WTC11 (cell line): ENCODE data around the gene BAG2. TPM values are rescaled to one million over a fixed set of nuclear protein-coding genes. Genes with fewer than 3 reads are reported as not detected.
A peak's percentile ranks its signal among the peaks of the same experiment; 100 is the strongest.

ENCODE experiments used
- ATAC-seq: fragments of 200-7000 bp; cut with Tn5 transposase; 2 replicates; pipeline ENCODE4 v1.10.0; 2021; ENCODE audit warnings: mild to moderate bottlenecking, moderate library complexity
- CTCF ChIA-PET: fragments of 300-600 bp; sonication (Branson Sonifier 250); formaldehyde crosslinking; loops from one replicate; lab custom pipeline; 2021; ENCODE audit warnings: antibody characterized with exemption; lab: Charles Lee
- POLR2A ChIA-PET: fragments of 350-600 bp; sonication (Branson Sonifier 250); formaldehyde crosslinking; loops from one replicate; lab custom pipeline; 2021; ENCODE audit warnings: antibody characterized with exemption; lab: Charles Lee
- DNase-seq: peaks from one replicate; pipeline ENCODE4 v3.0.0; 2021; ENCODE audit warnings: low spot score
- H3K27ac Mint-ChIP-seq: 2 replicates; pipeline ENCODE4 v1.8.0; 2021; ENCODE audit warnings: mixed read lengths
- H3K27me3 Mint-ChIP-seq: 2 replicates; pipeline ENCODE4 v1.8.0; 2021; ENCODE audit warnings: low read depth, mild to moderate bottlenecking, moderate library complexity, mixed read lengths
- H3K36me3 Mint-ChIP-seq: 2 replicates; pipeline ENCODE4 v1.8.0; 2021; ENCODE audit warnings: mixed read lengths
- H3K4me1 Mint-ChIP-seq: 2 replicates; pipeline ENCODE4 v1.8.0; 2022; ENCODE audit warnings: mixed read lengths
- H3K4me3 Mint-ChIP-seq: 2 replicates; pipeline ENCODE4 v1.8.0; 2021; ENCODE audit warnings: mild to moderate bottlenecking, moderate library complexity, mixed read lengths
- H3K9me3 Mint-ChIP-seq: 2 replicates; pipeline ENCODE4 v1.8.0; 2021; ENCODE audit warnings: mixed read lengths
- CBFB ChIP-seq: sonication (generic); formaldehyde crosslinking; IDR thresholded peaks from 2 replicates; pipeline ENCODE4 v1.8.1; 2022; ENCODE audit warnings: mild to moderate bottlenecking, low read depth, missing genetic modification reagents
- ELF4 ChIP-seq: sonication (generic); formaldehyde crosslinking; IDR thresholded peaks from 2 replicates; pipeline ENCODE4 v1.8.1; 2022; ENCODE audit warnings: low read depth, mild to moderate bottlenecking, moderate library complexity, missing genetic modification reagents
- EMX1 ChIP-seq: fragments of 250-450 bp; sonication (Bioruptor Pico); IDR thresholded peaks from 2 replicates; pipeline ENCODE4 v1.8.0; 2021; ENCODE audit warnings: mild to moderate bottlenecking
- ESRRA ChIP-seq: sonication (generic); formaldehyde crosslinking; IDR thresholded peaks from 2 replicates; pipeline ENCODE4 v1.8.1; 2022; ENCODE audit warnings: mild to moderate bottlenecking, missing genetic modification reagents, borderline replicate concordance
- FOXK1 ChIP-seq: sonication (generic); formaldehyde crosslinking; IDR thresholded peaks from 2 replicates; pipeline ENCODE4 v1.8.0; 2022; ENCODE audit warnings: mild to moderate bottlenecking, moderate library complexity, missing genetic modification reagents
- FOXP1 ChIP-seq: sonication (generic); formaldehyde crosslinking; IDR thresholded peaks from 2 replicates; pipeline ENCODE4 v1.8.0; 2022; ENCODE audit warnings: missing genetic modification reagents, mild to moderate bottlenecking, moderate library complexity, borderline replicate concordance
- GRHL2 ChIP-seq: fragments of 250-450 bp; sonication (Bioruptor Pico); IDR thresholded peaks from 2 replicates; pipeline ENCODE4 v1.8.0; 2022; ENCODE audit warnings: mild to moderate bottlenecking, moderate library complexity; ENCODE audit not compliant: insufficient replicate concordance, severe bottlenecking
- HMGXB4 ChIP-seq: sonication (generic); formaldehyde crosslinking; IDR thresholded peaks from 2 replicates; pipeline ENCODE4 v1.8.1; 2023; ENCODE audit warnings: mild to moderate bottlenecking, moderate library complexity, missing genetic modification reagents
- NR1H2 ChIP-seq: sonication (generic); formaldehyde crosslinking; IDR thresholded peaks from 2 replicates; pipeline ENCODE4 v1.9.0; 2021; ENCODE audit warnings: mild to moderate bottlenecking, moderate library complexity, missing genetic modification reagents
- NR2C2 ChIP-seq: sonication (generic); formaldehyde crosslinking; IDR thresholded peaks from 2 replicates; pipeline ENCODE4 v1.8.0; 2022; ENCODE audit warnings: mild to moderate bottlenecking, missing genetic modification reagents
- NR3C1 ChIP-seq: sonication (generic); formaldehyde crosslinking; conservative IDR thresholded peaks from 2 replicates; pipeline ENCODE4 v1.8.1; 2023; ENCODE audit warnings: low read depth, mild to moderate bottlenecking, missing genetic modification reagents
- RELA ChIP-seq: sonication (generic); formaldehyde crosslinking; IDR thresholded peaks from 2 replicates; pipeline ENCODE4 v1.8.1; 2022; ENCODE audit warnings: missing genetic modification reagents, mild to moderate bottlenecking, borderline replicate concordance
- RORB ChIP-seq: fragments of 250-450 bp; sonication (Bioruptor Pico); IDR thresholded peaks from 2 replicates; pipeline ENCODE4 v1.9.0; 2021; ENCODE audit warnings: mild to moderate bottlenecking
- SOX15 ChIP-seq: fragments of 250-450 bp; sonication (Bioruptor Pico); IDR thresholded peaks from 2 replicates; pipeline ENCODE4 v1.9.0; 2021; ENCODE audit warnings: mild to moderate bottlenecking
- TEAD4 ChIP-seq: sonication (generic); formaldehyde crosslinking; IDR thresholded peaks from 2 replicates; pipeline ENCODE4 v1.8.0; 2022; ENCODE audit warnings: mild to moderate bottlenecking, missing genetic modification reagents
- TP53 ChIP-seq: sonication (generic); formaldehyde crosslinking; IDR thresholded peaks from 2 replicates; pipeline ENCODE4 v1.8.1; 2023; ENCODE audit warnings: mild to moderate bottlenecking, missing genetic modification reagents
- USF2 ChIP-seq: sonication (generic); formaldehyde crosslinking; IDR thresholded peaks from 2 replicates; pipeline ENCODE4 v1.8.1; 2023; ENCODE audit warnings: mild to moderate bottlenecking, missing genetic modification reagents, moderate library complexity
- ZNF121 ChIP-seq: sonication (generic); formaldehyde crosslinking; IDR thresholded peaks from 2 replicates; pipeline ENCODE4 v1.8.0; 2023; ENCODE audit warnings: missing genetic modification reagents
- ZNF138 ChIP-seq: sonication (generic); formaldehyde crosslinking; conservative IDR thresholded peaks from 2 replicates; pipeline ENCODE4 v1.8.1; 2022; ENCODE audit warnings: mild to moderate bottlenecking, moderate library complexity, missing genetic modification reagents
- ZNF671 ChIP-seq: fragments of 250-450 bp; sonication (Bioruptor Pico); IDR thresholded peaks from 2 replicates; pipeline ENCODE4 v1.8.0; 2021; ENCODE audit warnings: mild to moderate bottlenecking
- ZSCAN18 ChIP-seq: fragments of 250-450 bp; sonication (Bioruptor Pico); IDR thresholded peaks from 2 replicates; pipeline ENCODE4 v2.1.2; 2022; ENCODE audit warnings: mild to moderate bottlenecking, moderate library complexity
- total RNA-seq: library from RNA; stranded (reverse); gene quantifications from 3 replicates; pipeline ENCODE4 v1.2.3, GENCODE V29; 2021
- TF ChIP-seq, protein P1 (sequence below): sonication (generic); formaldehyde crosslinking; IDR thresholded peaks from 2 replicates; pipeline ENCODE4 v1.8.0; 2022; ENCODE audit warnings: mild to moderate bottlenecking, missing genetic modification reagents
- TF ChIP-seq, protein P2 (sequence below): sonication (generic); formaldehyde crosslinking; IDR thresholded peaks from 2 replicates; pipeline ENCODE4 v1.8.1; 2023; ENCODE audit warnings: mild to moderate bottlenecking, missing genetic modification reagents

BAG2 gene
- total RNA-seq, 1 experiment from 2014 or later, result 8.0 TPM

DNA sequence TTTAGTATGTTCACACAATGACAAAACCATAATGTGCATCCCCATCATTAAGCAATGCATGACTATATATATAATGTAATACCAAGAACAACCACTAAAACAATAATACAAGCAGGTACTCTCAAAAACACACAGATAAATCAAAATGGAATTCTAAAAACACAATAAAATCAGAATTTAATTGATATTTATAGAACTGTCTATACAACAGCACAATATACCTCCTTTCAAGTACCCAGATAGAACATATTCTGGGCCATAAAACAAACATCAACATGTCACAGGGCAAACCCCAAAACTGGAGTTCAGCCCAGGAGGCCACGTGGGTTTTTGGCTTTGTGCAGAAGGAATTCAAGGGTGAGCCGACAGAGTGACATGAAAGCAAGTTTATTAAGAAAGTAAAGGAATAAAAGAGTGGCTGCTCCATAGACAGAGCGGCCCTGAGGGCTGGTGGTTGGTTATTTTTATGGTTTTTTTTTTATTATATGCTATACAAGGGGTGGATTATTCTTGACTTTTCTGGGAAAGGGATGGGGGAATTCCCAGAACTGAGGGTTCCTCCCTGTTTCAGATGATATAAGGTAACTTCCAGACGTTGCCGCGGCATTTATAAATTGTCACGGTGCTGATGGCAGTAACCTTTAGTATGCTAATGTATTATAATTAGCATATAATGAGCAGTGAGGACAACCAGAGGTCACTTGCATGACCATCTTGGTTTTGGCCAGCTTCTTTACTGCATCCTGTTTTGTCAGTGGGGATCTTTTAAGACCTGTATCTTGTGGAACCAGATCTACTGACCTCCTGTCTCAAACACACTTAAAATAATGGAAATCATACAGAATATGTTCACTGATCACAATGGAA, 44.3 kb downstream of the BAG2 start:
- CTCF ChIA-PET, result no interaction called here
- Mint-ChIP-seq H3K9me3 (peaks cover 19% of the 10 kb centered on the region), H3K4me3 (0 out of 2 replicates have a peak overlapping the region, but pooled peaks have one; percentile 20), H3K36me3 (peaks cover 19% of the 10 kb centered on the region), H3K27me3 (no peaks in the 10 kb centered on the region), H3K4me1 (peaks cover 53% of the 10 kb centered on the region), H3K27ac (peak overlapping the region; percentile 81)
- POLR2A ChIA-PET, result no interaction called here
- TF ChIP-seq SOX15 (CRISPR knock-in tag) (no peak), ELF4 (CRISPR knock-in tag) (no peak), FOXP1 (CRISPR knock-in tag) (no peak), HMGXB4 (no peak), TEAD4 (CRISPR knock-in tag) (no peak), CBFB (CRISPR knock-in tag) (no peak), ZSCAN18 (no peak), FOXK1 (CRISPR knock-in tag) (no peak), NR2C2 (CRISPR knock-in tag) (no peak), RELA (CRISPR knock-in tag) (no peak), TP53 (CRISPR knock-in tag) (no peak)
- TF ChIP-seq, protein P1, sequence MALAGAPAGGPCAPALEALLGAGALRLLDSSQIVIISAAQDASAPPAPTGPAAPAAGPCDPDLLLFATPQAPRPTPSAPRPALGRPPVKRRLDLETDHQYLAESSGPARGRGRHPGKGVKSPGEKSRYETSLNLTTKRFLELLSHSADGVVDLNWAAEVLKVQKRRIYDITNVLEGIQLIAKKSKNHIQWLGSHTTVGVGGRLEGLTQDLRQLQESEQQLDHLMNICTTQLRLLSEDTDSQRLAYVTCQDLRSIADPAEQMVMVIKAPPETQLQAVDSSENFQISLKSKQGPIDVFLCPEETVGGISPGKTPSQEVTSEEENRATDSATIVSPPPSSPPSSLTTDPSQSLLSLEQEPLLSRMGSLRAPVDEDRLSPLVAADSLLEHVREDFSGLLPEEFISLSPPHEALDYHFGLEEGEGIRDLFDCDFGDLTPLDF (CRISPR knock-in tag), result no peak
- TF ChIP-seq, protein P2, sequence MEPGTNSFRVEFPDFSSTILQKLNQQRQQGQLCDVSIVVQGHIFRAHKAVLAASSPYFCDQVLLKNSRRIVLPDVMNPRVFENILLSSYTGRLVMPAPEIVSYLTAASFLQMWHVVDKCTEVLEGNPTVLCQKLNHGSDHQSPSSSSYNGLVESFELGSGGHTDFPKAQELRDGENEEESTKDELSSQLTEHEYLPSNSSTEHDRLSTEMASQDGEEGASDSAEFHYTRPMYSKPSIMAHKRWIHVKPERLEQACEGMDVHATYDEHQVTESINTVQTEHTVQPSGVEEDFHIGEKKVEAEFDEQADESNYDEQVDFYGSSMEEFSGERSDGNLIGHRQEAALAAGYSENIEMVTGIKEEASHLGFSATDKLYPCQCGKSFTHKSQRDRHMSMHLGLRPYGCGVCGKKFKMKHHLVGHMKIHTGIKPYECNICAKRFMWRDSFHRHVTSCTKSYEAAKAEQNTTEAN (CRISPR knock-in tag), result no peak
- no peak for DNase-seq
- no peak for ATAC-seq

DNA sequence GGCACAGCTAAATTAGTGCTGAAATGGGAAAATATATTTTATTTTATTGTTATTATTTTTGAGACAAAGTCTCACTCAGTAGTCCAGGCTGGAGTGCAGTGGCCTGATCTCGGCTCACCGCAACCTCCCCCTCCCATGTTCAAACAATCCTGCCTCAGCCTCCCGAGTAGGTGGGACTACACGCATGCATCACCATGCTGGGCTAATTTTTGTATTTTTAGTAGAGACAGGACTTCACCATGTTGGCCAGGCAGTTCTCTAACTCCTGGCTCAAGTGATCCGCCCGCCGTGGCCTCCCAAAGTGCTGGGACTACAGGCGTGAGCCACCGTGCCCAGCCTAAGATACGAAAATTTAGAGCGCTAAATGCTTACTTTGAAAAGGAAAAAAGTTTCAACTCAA, 45.1 kb downstream of the BAG2 start:
- POLR2A ChIA-PET, result no interaction called here
- CTCF ChIA-PET, result no interaction called here
- H3K27me3 Mint-ChIP-seq, result no peaks in the 10 kb centered on the region
- TF ChIP-seq GRHL2 (CRISPR knock-in tag) (no peak), TEAD4 (CRISPR knock-in tag) (no peak), RORB (no peak), NR2C2 (CRISPR knock-in tag) (no peak), NR1H2 (CRISPR knock-in tag) (no peak), ZNF138 (CRISPR knock-in tag) (no peak), ZNF121 (CRISPR knock-in tag) (no peak), USF2 (CRISPR knock-in tag) (no peak), ZNF671 (CRISPR knock-in tag) (no peak), ESRRA (no peak), EMX1 (CRISPR knock-in tag) (no peak), NR3C1 (CRISPR knock-in tag) (no peak)
- TF ChIP-seq, protein P1 (CRISPR knock-in tag), result no peak

More for the DNA sequence above, 45.1 kb downstream of the BAG2 start:
- H3K4me1 Mint-ChIP-seq, result peaks cover 53% of the 10 kb centered on the region
- peaks cover 19% of the 10 kb centered on the region for H3K36me3 Mint-ChIP-seq
- DNase-seq (no peak), ATAC-seq (no peak)
- H3K4me3 Mint-ChIP-seq, result no peak overlapping the region
- H3K9me3 Mint-ChIP-seq, result peaks cover 19% of the 10 kb centered on the region
- H3K27ac Mint-ChIP-seq, result no peak overlapping the region
